Panc1 (cell line): ENCODE data around the gene CAPN10.

Experiments used
- POLR2AphosphoS5 ChIP-seq: IDR thresholded peaks from 2 replicates; pipeline ENCODE4 v1.6.1; 2012; ENCODE audit warnings: mild to moderate bottlenecking, low read depth, low read length, moderate library complexity
- TF ChIP-seq, protein P1 (sequence below): fragments of 450-650 bp; IDR thresholded peaks from 2 replicates; pipeline ENCODE4 v1.5.1; 2017; ENCODE audit warnings: mild to moderate bottlenecking

DNA sequence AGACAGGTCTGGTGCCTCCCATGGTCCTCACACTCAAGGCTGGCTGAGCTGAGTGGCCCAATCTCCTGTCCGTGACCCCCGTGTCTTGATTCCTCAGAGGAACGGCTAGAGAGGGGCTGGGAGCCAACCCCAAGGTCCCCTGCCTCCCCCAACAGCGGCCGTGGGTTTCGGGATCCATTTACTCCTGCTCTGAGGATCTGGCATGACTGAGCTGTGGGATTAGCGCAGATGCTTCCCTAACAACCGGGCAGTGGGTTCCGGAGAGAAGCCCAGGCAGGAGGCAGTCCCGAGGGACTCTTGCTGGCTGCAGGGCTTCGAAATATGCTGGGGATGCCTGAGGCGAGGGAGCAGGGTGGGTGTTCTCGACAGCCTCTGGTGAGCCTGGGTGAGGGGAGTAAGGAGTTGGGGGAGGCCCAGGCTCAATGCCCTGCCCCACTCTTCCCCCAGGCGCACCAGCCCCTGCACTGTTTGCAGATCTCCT lies 57.7 kb downstream of the CAPN10 start:
- TF ChIP-seq, protein P1, sequence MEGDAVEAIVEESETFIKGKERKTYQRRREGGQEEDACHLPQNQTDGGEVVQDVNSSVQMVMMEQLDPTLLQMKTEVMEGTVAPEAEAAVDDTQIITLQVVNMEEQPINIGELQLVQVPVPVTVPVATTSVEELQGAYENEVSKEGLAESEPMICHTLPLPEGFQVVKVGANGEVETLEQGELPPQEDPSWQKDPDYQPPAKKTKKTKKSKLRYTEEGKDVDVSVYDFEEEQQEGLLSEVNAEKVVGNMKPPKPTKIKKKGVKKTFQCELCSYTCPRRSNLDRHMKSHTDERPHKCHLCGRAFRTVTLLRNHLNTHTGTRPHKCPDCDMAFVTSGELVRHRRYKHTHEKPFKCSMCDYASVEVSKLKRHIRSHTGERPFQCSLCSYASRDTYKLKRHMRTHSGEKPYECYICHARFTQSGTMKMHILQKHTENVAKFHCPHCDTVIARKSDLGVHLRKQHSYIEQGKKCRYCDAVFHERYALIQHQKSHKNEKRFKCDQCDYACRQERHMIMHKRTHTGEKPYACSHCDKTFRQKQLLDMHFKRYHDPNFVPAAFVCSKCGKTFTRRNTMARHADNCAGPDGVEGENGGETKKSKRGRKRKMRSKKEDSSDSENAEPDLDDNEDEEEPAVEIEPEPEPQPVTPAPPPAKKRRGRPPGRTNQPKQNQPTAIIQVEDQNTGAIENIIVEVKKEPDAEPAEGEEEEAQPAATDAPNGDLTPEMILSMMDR = no peak
- no peak for TF ChIP-seq POLR2AphosphoS5
